Fibroblast of lung (primary cell): Measurements from ENCODE around the gene CHMP2A. TPM values are rescaled to one million over a fixed set of nuclear protein-coding genes. Genes with fewer than 3 reads are reported as not detected.

Source experiments
- DNase-seq, 2 donors: peaks; one replicate each; pipeline versions ENCODE4 v3.0.0 to v3.0.0-alpha.2; 2010; ENCODE audit warnings: low read depth in 2 of 2
- H2AFZ ChIP-seq: 2 replicates; pipeline ENCODE4 v1.5.1; 2012; ENCODE audit warnings: low read length, control low read depth, inconsistent platforms
- H3K27ac ChIP-seq: 2 replicates; pipeline ENCODE4 v1.5.1; 2011; ENCODE audit warnings: low read length, control low read depth; ENCODE audit not compliant: insufficient read depth
- H3K27me3 ChIP-seq: 2 replicates; pipeline ENCODE4 v1.5.1; 2011; ENCODE audit warnings: mild to moderate bottlenecking, low read length; ENCODE audit not compliant: control insufficient read depth, insufficient read depth
- H3K36me3 ChIP-seq: 2 replicates; pipeline ENCODE4 v1.5.1; 2011; ENCODE audit warnings: low read length; ENCODE audit not compliant: control insufficient read depth, insufficient read depth
- H3K4me1 ChIP-seq: 2 replicates; pipeline ENCODE4 v1.5.1; 2011; ENCODE audit warnings: low read length; ENCODE audit not compliant: control insufficient read depth, insufficient read depth; ENCODE audit errors: extremely low read depth
- H3K4me2 ChIP-seq: 2 replicates; pipeline ENCODE4 v1.5.1; 2011; ENCODE audit warnings: low read length, control low read depth; ENCODE audit not compliant: insufficient read depth; ENCODE audit errors: extremely low read depth
- H3K4me3 ChIP-seq, 4 experiments: fragments of 200-600 bp in 1 of 4; sonication (generic) in 1 of 4; replicated peaks in 1 of 4; 2 replicates each; pipeline ENCODE4 v1.5.1; 2011 to 2016; ENCODE audit warnings: low read length in 4 of 4, low read depth in 3 of 4, mild to moderate bottlenecking in 3 of 4, control low read depth in 2 of 4, inconsistent platforms in 1 of 4, mixed read lengths in 1 of 4; ENCODE audit not compliant: insufficient read depth in 1 of 4; ENCODE audit errors: control extremely low read depth in 1 of 4
- H3K79me2 ChIP-seq: 2 replicates; pipeline ENCODE4 v1.5.1; 2012; ENCODE audit warnings: mild to moderate bottlenecking, low read length, inconsistent platforms; ENCODE audit not compliant: control insufficient read depth, insufficient read depth
- H3K9ac ChIP-seq: 2 replicates; pipeline ENCODE4 v1.5.1; 2011; ENCODE audit warnings: mild to moderate bottlenecking, low read length, control low read depth; ENCODE audit not compliant: insufficient read depth
- H3K9me3 ChIP-seq: 2 replicates; pipeline ENCODE4 v1.5.1; 2012; ENCODE audit warnings: low read depth, low read length; ENCODE audit not compliant: control insufficient read depth, insufficient read depth
- H4K20me1 ChIP-seq: 2 replicates; pipeline ENCODE4 v1.5.1; 2011; ENCODE audit warnings: low read length; ENCODE audit not compliant: control insufficient read depth, insufficient read depth; ENCODE audit errors: extremely low read depth
- CTCF ChIP-seq, 2 donors: IDR thresholded peaks in 1 of 2; conservative IDR thresholded peaks in 1 of 2; 1 replicate in 1 of 2; 2 replicates in 1 of 2; pipeline ENCODE4 v1.5.1; 2011 to 2012; ENCODE audit warnings: low read length in 2 of 2, control low read depth in 1 of 2, inconsistent platforms in 1 of 2, low read depth in 1 of 2, mild to moderate bottlenecking in 1 of 2
- EZH2 ChIP-seq: IDR thresholded peaks from 2 replicates; pipeline ENCODE4 v1.5.1; 2012; ENCODE audit warnings: low read length, control low read depth, mild to moderate bottlenecking; ENCODE audit errors: missing control alignments
- polyA plus RNA-seq, 2 donors: library from polyadenylated mRNA; depleted of rRNA in 1 of 2; stranded (reverse) in 1 of 2; unstranded in 1 of 2; fragments of >200 nt; gene quantifications; 2 replicates each; pipeline ENCODE4 v1.2.1, GENCODE V29; 2011 to 2012; ENCODE audit warnings: missing spikeins in 1 of 2
- total RNA-seq: library from RNA; depleted of rRNA; stranded (reverse); fragments of >200 nt; gene quantifications from 2 replicates; pipeline ENCODE4 v1.2.1, GENCODE V29; 2014

CHMP2A gene
- total and polyA plus RNA-seq, 2 donors (not counting 1 experiment from before 2014, with no cell fraction given): 146 to 215 TPM

- no peak overlapping the region for H3K9ac ChIP-seq
- no peak for TF ChIP-seq CTCF (conservative IDR thresholded peaks at IDR 0.05 in 1 of 2, IDR thresholded peaks at IDR 0.05 in 1 of 2; ENCODE audit: low read depth in 1 of 2, low read length in 2 of 2)
- peaks cover 25% of the 10 kb centered on the region for H3K79me2 ChIP-seq
- H3K4me1 ChIP-seq: peaks cover 9% of the 10 kb centered on the region
- no peak overlapping the region for H3K4me2 ChIP-seq
- H2AFZ ChIP-seq: no peak overlapping the region
- DNase-seq: no peak
- no peaks in the 10 kb centered on the region for H4K20me1 ChIP-seq
- no peak overlapping the region for H3K27ac ChIP-seq
- H3K27me3 ChIP-seq: no peaks in the 10 kb centered on the region
- H3K9me3 ChIP-seq: no peaks in the 10 kb centered on the region
- H3K36me3 ChIP-seq: peaks cover 9% of the 10 kb centered on the region
- no peak overlapping the region for H3K4me3 ChIP-seq
Observed at GRCh38 chr19:58521651-58522050, 33.3 kb downstream of the CHMP2A start.

GRCh38 chr19:58520257-58520599 lies 34.7 kb downstream of the CHMP2A start:
- no peaks in the 10 kb centered on the region for H3K27me3 ChIP-seq
- peak overlapping the region; percentile 94 for H3K27ac ChIP-seq
- H3K79me2 ChIP-seq: peaks cover 33% of the 10 kb centered on the region
- TF ChIP-seq EZH2 (no peak), CTCF (conservative IDR thresholded peaks at IDR 0.05 in 1 of 2, IDR thresholded peaks at IDR 0.05 in 1 of 2; ENCODE audit: low read depth in 1 of 2, low read length in 2 of 2) (no peak)
- no peaks in the 10 kb centered on the region for H3K9me3 ChIP-seq
- no peak for DNase-seq
- peak overlapping the region; percentile 99 for H3K4me2 ChIP-seq
- H4K20me1 ChIP-seq: no peaks in the 10 kb centered on the region
- peaks cover 9% of the 10 kb centered on the region for H3K4me1 ChIP-seq
- peaks cover 9% of the 10 kb centered on the region for H3K36me3 ChIP-seq
- H2AFZ ChIP-seq: peak overlapping the region; percentile 92
- peak overlapping the region; percentile 95 for H3K9ac ChIP-seq
- H3K4me3 ChIP-seq: peak overlapping the region; percentile 83 to 97 (median 92)

- Histone ChIP-seq H3K27ac (peak within 1 kb of the TSS; percentile 94), H3K9me3 (no peaks in the 10 kb centered on the region), H3K9ac (peak within 1 kb of the TSS; percentile 95), H4K20me1 (no peaks in the 10 kb centered on the region), H2AFZ (peak within 1 kb of the TSS; percentile 92), H3K4me1 (peaks cover 9% of the 10 kb centered on the region), H3K4me2 (peak within 1 kb of the TSS; percentile 99), H3K79me2 (peaks cover 33% of the 10 kb centered on the region), H3K4me3 (peak within 1 kb of the TSS; percentile 83 to 97 (median 92)), H3K36me3 (peaks cover 9% of the 10 kb centered on the region), H3K27me3 (no peaks in the 10 kb centered on the region)
- TF ChIP-seq EZH2 (no peak), CTCF (conservative IDR thresholded peaks at IDR 0.05 in 1 of 2, IDR thresholded peaks at IDR 0.05 in 1 of 2; ENCODE audit: low read depth in 1 of 2, low read length in 2 of 2) (peak; percentile 57 to 62)
- peak; percentile 97 to 98 for DNase-seq
Observed at GRCh38 chr19:58519355-58520256, 35.3 kb downstream of the CHMP2A start, which contains the start of gene ZBTB45. Gene ZBTB45 (minus strand): TSS chr19:58519810. CDS start chr19:58517673, 2,137 bp downstream.
